ENCODE results near the gene ACBD4.
"Not testable (repeated sequence)": the region's sequence is repeated elsewhere in the genome, so short reads cannot be mapped to it uniquely, and the experiment has no call there.

GRCh38 chr17:45124797-45125122 is 10.7 kb upstream of the ACBD4 start:
- TF ChIP-seq CTCF (conservative IDR thresholded peaks at IDR 0.05; ENCODE audit: low read length); EZH2phosphoT487 (IDR thresholded peaks at IDR 0.05; ENCODE audit: borderline replicate concordance): not testable (repeated sequence)

Data from Loucy (cell line).